HFFc6 (cell line): ENCODE measurements around the gene HBG1. TPM values are rescaled to one million over a fixed set of nuclear protein-coding genes. Genes with fewer than 3 reads are reported as not detected.
"Not testable (repeated sequence)": the region's sequence is repeated elsewhere in the genome, so short reads cannot be mapped to it uniquely, and the experiment has no call there.

Experiments
- DNase-seq: peaks from one replicate; pipeline ENCODE4 v3.0.0-alpha.2; 2018
- H3K27ac Mint-ChIP-seq: 2 replicates; pipeline ENCODE4 v1.8.0; 2020; ENCODE audit warnings: mild to moderate bottlenecking, mixed read lengths
- H3K27me3 Mint-ChIP-seq: 2 replicates; pipeline ENCODE4 v1.8.0; 2021; ENCODE audit warnings: mild to moderate bottlenecking, moderate library complexity, mixed read lengths; ENCODE audit not compliant: insufficient read depth
- H3K36me3 Mint-ChIP-seq: 2 replicates; pipeline ENCODE4 v1.8.0; 2021; ENCODE audit warnings: low read depth, mixed read lengths
- H3K4me1 Mint-ChIP-seq: 2 replicates; pipeline ENCODE4 v1.8.0; 2020; ENCODE audit warnings: low read depth, mixed read lengths
- H3K4me3 Mint-ChIP-seq: 2 replicates; pipeline ENCODE4 v1.8.0; 2020; ENCODE audit warnings: mild to moderate bottlenecking, moderate library complexity, mixed read lengths
- H3K9me3 Mint-ChIP-seq: 2 replicates; pipeline ENCODE4 v1.8.0; 2020; ENCODE audit warnings: mild to moderate bottlenecking, mixed read lengths
- long read RNA-seq: library from polyadenylated mRNA; unstranded; transcript quantifications from one replicate; pipeline ENCODE4 v2.0.0, GENCODE V29; 2019
- total RNA-seq, 6 experiments: library from RNA; stranded (reverse); fragmentation: NEBNext Ultra II Directional; extraction: Animal tissue kit (Norgen Biotek cat#: 25700); gene quantifications; 2 replicates in 1 of 6; 3 replicates in 5 of 6; pipeline ENCODE4 v1.2.3, GENCODE V29; 2021
- TF ChIP-seq, protein P1 (sequence below): fragments of 200-600 bp; sonication (generic); IDR thresholded peaks from 2 replicates; pipeline ENCODE4 v1.5.0; 2021; ENCODE audit warnings: antibody characterized with exemption, mild to moderate bottlenecking

HBG1 gene
- not detected for total RNA-seq
- long read RNA-seq = 0 reads

DNA sequence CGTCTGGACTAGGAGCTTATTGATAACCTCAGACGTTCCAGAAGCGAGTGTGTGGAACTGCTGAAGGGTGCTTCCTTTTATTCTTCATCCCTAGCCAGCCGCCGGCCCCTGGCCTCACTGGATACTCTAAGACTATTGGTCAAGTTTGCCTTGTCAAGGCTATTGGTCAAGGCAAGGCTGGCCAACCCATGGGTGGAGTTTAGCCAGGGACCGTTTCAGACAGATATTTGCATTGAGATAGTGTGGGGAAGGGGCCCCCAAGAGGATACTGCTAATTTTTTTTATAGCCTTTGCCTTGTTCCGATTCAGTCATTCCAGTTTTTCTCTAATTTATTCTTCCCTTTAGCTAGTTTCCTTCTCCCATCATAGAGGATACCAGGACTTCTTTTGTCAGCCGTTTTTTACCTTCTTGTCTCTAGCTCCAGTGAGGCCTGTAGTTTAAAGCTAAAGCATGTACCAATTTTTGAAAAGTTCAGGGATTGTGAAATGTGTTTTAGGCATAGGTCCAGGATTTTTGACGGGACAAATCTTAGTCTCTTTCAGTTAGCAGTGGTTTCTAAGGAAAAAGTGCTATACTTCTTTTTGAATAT is at the start of gene HBG1:
TSS of gene HBG1 (minus strand) at position 51 of the 590 bp plus-strand sequence. CDS start 53 bp downstream, outside the sequence.
- not testable (repeated sequence) for H3K9me3 Mint-ChIP-seq, H3K27ac Mint-ChIP-seq, DNase-seq, H3K27me3 Mint-ChIP-seq, H3K4me3 Mint-ChIP-seq, H3K36me3 Mint-ChIP-seq
- peaks cover 34% of the 10 kb centered on the region for H3K4me1 Mint-ChIP-seq

DNA sequence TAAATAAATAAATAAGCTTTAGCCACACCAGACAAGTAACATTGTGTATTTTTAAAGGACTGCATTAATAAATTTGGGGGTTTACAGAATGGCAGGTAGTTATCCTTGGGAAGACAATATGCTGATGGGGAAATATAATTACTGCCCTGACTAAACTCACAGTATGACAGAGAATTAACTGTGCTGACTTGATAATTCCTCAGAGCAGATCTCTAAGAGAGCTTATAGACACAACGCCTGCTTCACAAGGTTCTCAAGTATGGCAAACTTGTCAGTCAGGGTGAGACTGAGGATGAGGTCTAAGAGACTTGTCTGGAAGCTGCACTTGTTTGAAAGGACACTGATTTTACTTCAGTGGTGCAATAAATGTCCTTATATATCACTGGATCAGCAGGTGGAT is 48.8 kb upstream of the HBG1 start:
- no peak overlapping the region for H3K27ac Mint-ChIP-seq
- no peak overlapping the region for H3K4me3 Mint-ChIP-seq
- TF ChIP-seq, protein P1, sequence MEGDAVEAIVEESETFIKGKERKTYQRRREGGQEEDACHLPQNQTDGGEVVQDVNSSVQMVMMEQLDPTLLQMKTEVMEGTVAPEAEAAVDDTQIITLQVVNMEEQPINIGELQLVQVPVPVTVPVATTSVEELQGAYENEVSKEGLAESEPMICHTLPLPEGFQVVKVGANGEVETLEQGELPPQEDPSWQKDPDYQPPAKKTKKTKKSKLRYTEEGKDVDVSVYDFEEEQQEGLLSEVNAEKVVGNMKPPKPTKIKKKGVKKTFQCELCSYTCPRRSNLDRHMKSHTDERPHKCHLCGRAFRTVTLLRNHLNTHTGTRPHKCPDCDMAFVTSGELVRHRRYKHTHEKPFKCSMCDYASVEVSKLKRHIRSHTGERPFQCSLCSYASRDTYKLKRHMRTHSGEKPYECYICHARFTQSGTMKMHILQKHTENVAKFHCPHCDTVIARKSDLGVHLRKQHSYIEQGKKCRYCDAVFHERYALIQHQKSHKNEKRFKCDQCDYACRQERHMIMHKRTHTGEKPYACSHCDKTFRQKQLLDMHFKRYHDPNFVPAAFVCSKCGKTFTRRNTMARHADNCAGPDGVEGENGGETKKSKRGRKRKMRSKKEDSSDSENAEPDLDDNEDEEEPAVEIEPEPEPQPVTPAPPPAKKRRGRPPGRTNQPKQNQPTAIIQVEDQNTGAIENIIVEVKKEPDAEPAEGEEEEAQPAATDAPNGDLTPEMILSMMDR = no peak
- no peak for DNase-seq
- H3K27me3 Mint-ChIP-seq = no peaks in the 10 kb centered on the region
- peaks cover 3% of the 10 kb centered on the region; the same call in 1 of the 2 replicates for H3K36me3 Mint-ChIP-seq
- H3K9me3 Mint-ChIP-seq = no peaks in the 10 kb centered on the region
- peaks cover 27% of the 10 kb centered on the region for H3K4me1 Mint-ChIP-seq

DNA sequence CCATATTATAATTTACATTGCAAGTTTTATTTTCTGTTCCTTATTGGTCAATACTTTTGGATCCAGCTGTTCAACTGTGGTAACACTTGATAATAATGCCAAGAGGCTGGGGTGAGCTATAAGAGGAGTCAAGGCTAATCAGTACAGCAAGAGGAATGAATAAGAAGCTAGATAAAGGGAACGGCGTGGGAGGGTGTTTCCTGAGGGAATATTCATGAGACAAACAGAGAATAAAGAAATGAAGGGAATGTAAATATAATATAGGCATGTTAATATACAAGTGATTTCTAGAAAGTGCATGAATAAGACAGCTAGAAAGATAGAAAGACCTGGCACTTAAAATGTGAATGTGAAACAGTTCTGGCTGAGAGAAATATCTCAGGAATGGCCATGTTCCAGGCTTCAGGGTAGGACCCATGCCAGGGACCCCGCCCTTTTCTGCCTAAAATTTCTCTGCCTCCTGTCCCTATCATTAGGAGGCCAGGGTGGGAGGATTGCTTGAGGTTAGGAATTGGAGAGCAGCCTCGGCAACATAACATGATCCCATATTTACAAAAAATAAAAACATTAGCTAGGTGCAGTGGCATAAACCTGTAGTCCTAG is 48.2 kb upstream of the HBG1 start:
- Mint-ChIP-seq H3K9me3 (no peaks in the 10 kb centered on the region), H3K27ac (no peak overlapping the region; the same call in 1 of the 2 replicates), H3K36me3 (peaks cover 8% of the 10 kb centered on the region), H3K4me3 (no peak overlapping the region), H3K27me3 (no peaks in the 10 kb centered on the region), H3K4me1 (peaks cover 32% of the 10 kb centered on the region)
- TF ChIP-seq, protein P1 = no peak
- DNase-seq = no peak

DNA sequence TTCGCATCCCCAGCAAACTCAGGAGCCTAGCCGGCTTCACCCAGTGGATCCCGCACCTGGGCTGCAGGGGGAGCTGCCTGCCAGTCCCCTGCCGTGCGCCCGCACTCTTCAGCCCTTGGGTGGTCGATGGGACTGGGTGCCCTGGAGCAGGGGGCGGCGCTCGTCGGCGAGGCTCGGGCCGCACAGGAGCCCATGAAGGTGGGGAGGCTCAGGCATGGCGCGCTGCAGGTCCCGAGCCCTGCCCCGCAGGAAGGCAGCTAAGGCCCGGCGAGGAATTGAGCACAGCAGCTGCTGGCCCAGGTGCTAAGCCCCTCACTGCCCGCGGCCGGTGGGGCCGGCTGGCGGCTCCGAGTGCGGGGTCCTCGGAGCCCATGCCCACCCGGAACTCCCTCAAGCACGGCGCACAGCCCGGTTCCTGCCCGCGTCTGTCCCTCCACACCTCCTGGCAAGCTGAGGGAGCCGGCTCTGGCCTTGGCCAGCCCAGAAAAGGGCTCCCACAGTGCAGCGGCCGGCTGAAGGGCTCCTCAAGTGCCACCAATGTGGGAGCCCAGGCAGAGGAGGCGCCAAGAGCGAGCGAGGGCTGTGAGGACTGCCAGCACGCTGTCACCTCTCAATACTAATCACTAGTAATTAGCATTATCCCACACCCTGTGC is 44.8 kb upstream of the HBG1 start:
- not testable (repeated sequence) for H3K4me3 Mint-ChIP-seq, H3K36me3 Mint-ChIP-seq, H3K27ac Mint-ChIP-seq, H3K9me3 Mint-ChIP-seq, H3K27me3 Mint-ChIP-seq, DNase-seq
- H3K4me1 Mint-ChIP-seq = peaks cover 41% of the 10 kb centered on the region

DNA sequence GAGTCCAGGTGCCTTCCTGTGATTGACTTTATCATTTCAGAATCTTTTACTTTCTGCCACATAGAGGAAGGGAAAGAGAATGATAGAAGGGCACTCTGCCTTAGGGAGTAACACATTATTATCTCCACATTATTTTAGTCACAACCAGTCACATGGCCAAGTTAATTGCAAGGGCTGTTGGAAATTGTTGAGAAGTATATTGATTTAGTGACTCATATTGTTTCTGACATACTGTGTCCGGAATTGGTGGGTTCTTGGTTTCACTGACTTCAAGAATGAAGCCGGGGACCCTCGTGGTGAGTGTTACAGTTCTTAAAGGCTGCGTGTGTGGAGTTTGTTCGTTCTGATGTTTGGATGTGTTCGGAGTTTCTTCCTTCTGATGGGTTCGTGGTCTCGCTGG is 43.4 kb upstream of the HBG1 start:
- H3K4me3 Mint-ChIP-seq = no peak overlapping the region
- no peak for DNase-seq
- H3K27ac Mint-ChIP-seq = no peak overlapping the region
- peaks cover 54% of the 10 kb centered on the region for H3K4me1 Mint-ChIP-seq
- H3K36me3 Mint-ChIP-seq = peaks cover 8% of the 10 kb centered on the region
- no peaks in the 10 kb centered on the region for H3K9me3 Mint-ChIP-seq
- TF ChIP-seq, protein P1 = no peak
- no peaks in the 10 kb centered on the region for H3K27me3 Mint-ChIP-seq

DNA sequence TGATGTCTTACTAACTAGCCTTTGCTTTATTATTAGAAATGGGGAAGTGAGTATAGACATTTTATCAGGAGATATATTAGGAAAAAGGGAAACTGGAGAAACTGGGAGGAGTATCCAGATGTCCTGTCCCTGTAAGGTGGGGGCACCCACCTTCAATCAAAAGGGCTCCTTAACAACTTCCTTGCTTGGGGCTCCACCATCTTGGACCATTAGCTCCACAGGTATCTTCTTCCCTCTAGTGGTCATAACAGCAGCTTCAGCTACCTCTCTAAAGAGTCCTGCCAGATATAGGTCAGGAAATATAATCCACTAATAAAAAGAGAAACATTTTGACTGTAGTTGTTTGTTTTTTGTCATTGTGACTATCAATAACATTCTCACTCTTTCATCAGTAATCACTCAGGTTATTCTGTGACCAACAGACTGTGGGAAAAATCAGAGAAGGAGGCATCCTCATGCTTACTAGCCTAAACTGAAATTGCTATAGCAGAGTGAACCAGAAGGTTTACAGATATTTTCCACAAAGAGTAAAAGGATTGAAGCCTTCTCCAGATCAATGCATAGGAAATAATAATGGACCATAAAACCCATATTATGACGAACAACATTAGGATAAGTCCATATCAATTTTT is 41.7 kb upstream of the HBG1 start:
- Mint-ChIP-seq H3K27ac (no peak overlapping the region), H3K4me3 (no peak overlapping the region), H3K4me1 (peaks cover 62% of the 10 kb centered on the region), H3K36me3 (peaks cover 8% of the 10 kb centered on the region), H3K9me3 (no peaks in the 10 kb centered on the region), H3K27me3 (no peaks in the 10 kb centered on the region)
- TF ChIP-seq, protein P1 = peak; percentile 86
- DNase-seq = peak; percentile 42
